Uterus (tissue), 2 donors: ENCODE results near the gene TMEM14A.

ENCODE experiments used
- CTCF ChIP-seq, 4 experiments: fragments of 200-600 bp in 2 of 4; fragments of 450-650 bp in 2 of 4; sonication (generic) in 2 of 4; IDR thresholded peaks; one replicate each; pipeline ENCODE4 v1.5.1; 2016 to 2019; ENCODE audit warnings: antibody characterized with exemption in 4 of 4, mild to moderate bottlenecking in 2 of 4, moderate library complexity in 1 of 4
- POLR2A ChIP-seq, 2 donors: fragments of 450-650 bp; IDR thresholded peaks; one replicate each; pipeline ENCODE4 v1.6.1; 2016; ENCODE audit warnings: antibody characterized with exemption in 2 of 2, mild to moderate bottlenecking in 1 of 2, moderate library complexity in 1 of 2

- TF ChIP-seq POLR2A (IDR thresholded peaks at IDR 0.05) = no peak
- TF ChIP-seq CTCF (IDR thresholded peaks at IDR 0.05) = no peak
Measured at GRCh38 chr6:52681416-52681815, 10.5 kb downstream of the TMEM14A start.
